ENCODE results near the gene ZNF660. TPM values are rescaled to one million over a fixed set of nuclear protein-coding genes. Genes with fewer than 3 reads are reported as not detected.
A peak's percentile ranks its signal among the peaks of the same experiment; 100 is the strongest.

ZNF660 gene
- total and polyA plus RNA-seq, 10 of the 15 experiments (the other 5 are each of a cell fraction or from before 2014, with no cell fraction given): 0.62 to 2.6 (median 1.7) TPM

GRCh38 chr3:44648564-44649229, 63.9 kb downstream of the ZNF660 start, which contains the start of gene ZNF35 (continued):
- TF ChIP-seq IKZF1 (conservative IDR thresholded peaks at IDR 0.05) (peak; percentile 75), JUND (IDR thresholded peaks at IDR 0.05; ENCODE audit: low read depth, low read length) (no peak), GATAD2B (conservative IDR thresholded peaks at IDR 0.05; ENCODE audit: low read depth) (peak; percentile 64; the same call in 1 of the 2 replicates), BCL3 (IDR thresholded peaks at IDR 0.05; ENCODE audit: borderline replicate concordance, insufficient read depth, low read depth, low read length, poor library complexity, severe bottlenecking) (peak; percentile 80), SMARCA5 (IDR thresholded peaks at IDR 0.05) (peak; percentile 31; the same call in 1 of the 2 replicates), RELA (IDR thresholded peaks at IDR 0.05; ENCODE audit: borderline replicate concordance, partially characterized antibody) (peak; percentile 19), ZNF622 (IDR thresholded peaks at IDR 0.05) (no peak), RB1 (IDR thresholded peaks at IDR 0.05; ENCODE audit: borderline replicate concordance) (peak; percentile 72; the same call in 1 of the 2 replicates), ATF3 (IDR thresholded peaks at IDR 0.05; ENCODE audit: borderline replicate concordance, extremely low read depth, low read depth, low read length) (no peak), IRF4 (IDR thresholded peaks at IDR 0.05; ENCODE audit: low read depth, low read length) (peak; percentile 33; the same call in 1 of the 2 replicates), SIX5 (IDR thresholded peaks at IDR 0.05; ENCODE audit: low read depth, low read length, severe bottlenecking) (peak; percentile 43), ZBTB40 (IDR thresholded peaks at IDR 0.05; ENCODE audit: borderline replicate concordance) (peak; percentile 96), SMAD5 (IDR thresholded peaks at IDR 0.05; ENCODE audit: low read depth) (peak; percentile 88; the same call in 1 of the 2 replicates), TCF3 (IDR thresholded peaks at IDR 0.05; ENCODE audit: borderline replicate concordance, insufficient read depth, low read depth, low read length) (peak; percentile 33; the same call in 1 of the 2 replicates), PML (IDR thresholded peaks at IDR 0.05; ENCODE audit: low read length) (peak; percentile 81), SIN3A (IDR thresholded peaks at IDR 0.05; ENCODE audit: low read depth, low read length) (peak; percentile 44; the same call in 1 of the 2 replicates), SMC3 (IDR thresholded peaks at IDR 0.05; ENCODE audit: borderline replicate concordance, low read length) (no peak)
- TF ChIP-seq, protein P1, sequence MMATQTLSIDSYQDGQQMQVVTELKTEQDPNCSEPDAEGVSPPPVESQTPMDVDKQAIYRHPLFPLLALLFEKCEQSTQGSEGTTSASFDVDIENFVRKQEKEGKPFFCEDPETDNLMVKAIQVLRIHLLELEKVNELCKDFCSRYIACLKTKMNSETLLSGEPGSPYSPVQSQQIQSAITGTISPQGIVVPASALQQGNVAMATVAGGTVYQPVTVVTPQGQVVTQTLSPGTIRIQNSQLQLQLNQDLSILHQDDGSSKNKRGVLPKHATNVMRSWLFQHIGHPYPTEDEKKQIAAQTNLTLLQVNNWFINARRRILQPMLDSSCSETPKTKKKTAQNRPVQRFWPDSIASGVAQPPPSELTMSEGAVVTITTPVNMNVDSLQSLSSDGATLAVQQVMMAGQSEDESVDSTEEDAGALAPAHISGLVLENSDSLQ (IDR thresholded peaks at IDR 0.05): peak; percentile 25; the same call in 1 of the 2 replicates
